Tibial artery (tissue), 4 donors: ENCODE results near the gene BEGAIN.

Experiments
- DNase-seq, 2 donors: peaks; one replicate each; pipeline ENCODE4 v3.0.0-alpha.2; 2019
- H3K27ac ChIP-seq, 2 donors: fragments of 200-600 bp; sonication (generic) in 1 of 2; 1 replicate in 1 of 2; 2 replicates in 1 of 2; pipeline ENCODE4 v1.5.1; 2018 to 2019; ENCODE audit warnings: mild to moderate bottlenecking in 1 of 2
- H3K27me3 ChIP-seq, 2 donors: fragments of 200-600 bp; sonication (generic) in 1 of 2; one replicate each; pipeline versions ENCODE4 v1.5.1 to v1.6.0; 2016 to 2019
- H3K36me3 ChIP-seq, 3 donors: fragments of 200-600 bp; sonication (generic) in 2 of 3; one replicate each; pipeline ENCODE4 v1.5.1; 2016 to 2019; ENCODE audit warnings: mild to moderate bottlenecking in 2 of 3
- H3K4me1 ChIP-seq, 4 donors: fragments of 200-600 bp; sonication (generic) in 2 of 4; 1 replicate in 3 of 4; 2 replicates in 1 of 4; pipeline ENCODE4 v1.5.1; 2016 to 2019
- H3K4me3 ChIP-seq, 2 donors: fragments of 200-600 bp; sonication (generic) in 1 of 2; 1 replicate in 1 of 2; 2 replicates in 1 of 2; pipeline ENCODE4 v1.5.1; 2018 to 2019; ENCODE audit warnings: mild to moderate bottlenecking in 2 of 2
- H3K9me3 ChIP-seq, 3 donors: fragments of 200-600 bp; sonication (generic) in 1 of 3; one replicate each; pipeline ENCODE4 v1.5.1; 2016 to 2019
- intact Hi-C: fragments of 100-400 bp; cut with DNase I; formaldehyde crosslinking; loops from one replicate; pipeline ENCODE4 v1.15.0; 2023; ENCODE audit warnings: low total_unique reads
- TF ChIP-seq, protein P1 (sequence below), 2 experiments: fragments of 200-600 bp in 1 of 2; fragments of 450-650 bp in 1 of 2; IDR thresholded peaks; one replicate each; pipeline ENCODE4 v1.5.1; 2017 to 2019; ENCODE audit warnings: antibody characterized with exemption in 2 of 2, mild to moderate bottlenecking in 1 of 2, moderate library complexity in 1 of 2

BEGAIN gene

DNA sequence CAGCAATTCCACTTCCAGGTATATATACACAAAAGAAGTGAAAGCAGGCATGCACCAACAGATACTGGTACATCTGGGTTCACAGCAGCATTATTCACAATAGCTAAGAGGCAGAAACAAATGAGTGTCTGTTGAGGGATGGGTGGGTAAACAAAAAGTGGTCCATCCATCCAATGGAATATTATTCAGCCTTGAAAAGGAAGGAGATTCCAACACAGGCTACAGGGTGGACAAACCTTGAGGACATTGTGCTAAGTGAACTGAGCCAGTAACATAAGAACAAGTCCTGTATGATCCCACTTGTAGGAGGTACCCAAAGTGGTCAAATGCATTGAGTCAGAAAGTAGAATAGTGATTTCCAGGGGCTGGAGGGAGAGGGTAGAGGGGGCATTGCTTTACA lies 27.6 kb upstream of the BEGAIN start:
- TF ChIP-seq, protein P1, sequence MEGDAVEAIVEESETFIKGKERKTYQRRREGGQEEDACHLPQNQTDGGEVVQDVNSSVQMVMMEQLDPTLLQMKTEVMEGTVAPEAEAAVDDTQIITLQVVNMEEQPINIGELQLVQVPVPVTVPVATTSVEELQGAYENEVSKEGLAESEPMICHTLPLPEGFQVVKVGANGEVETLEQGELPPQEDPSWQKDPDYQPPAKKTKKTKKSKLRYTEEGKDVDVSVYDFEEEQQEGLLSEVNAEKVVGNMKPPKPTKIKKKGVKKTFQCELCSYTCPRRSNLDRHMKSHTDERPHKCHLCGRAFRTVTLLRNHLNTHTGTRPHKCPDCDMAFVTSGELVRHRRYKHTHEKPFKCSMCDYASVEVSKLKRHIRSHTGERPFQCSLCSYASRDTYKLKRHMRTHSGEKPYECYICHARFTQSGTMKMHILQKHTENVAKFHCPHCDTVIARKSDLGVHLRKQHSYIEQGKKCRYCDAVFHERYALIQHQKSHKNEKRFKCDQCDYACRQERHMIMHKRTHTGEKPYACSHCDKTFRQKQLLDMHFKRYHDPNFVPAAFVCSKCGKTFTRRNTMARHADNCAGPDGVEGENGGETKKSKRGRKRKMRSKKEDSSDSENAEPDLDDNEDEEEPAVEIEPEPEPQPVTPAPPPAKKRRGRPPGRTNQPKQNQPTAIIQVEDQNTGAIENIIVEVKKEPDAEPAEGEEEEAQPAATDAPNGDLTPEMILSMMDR (IDR thresholded peaks at IDR 0.05), result no peak
- intact Hi-C loops, result no loop called here
- H3K27me3 ChIP-seq, result peaks cover 0 to 56% of the 10 kb centered on the region in 2 donors
- DNase-seq, result no peak
- H3K27ac ChIP-seq, result no peak overlapping the region
- H3K9me3 ChIP-seq, result no peaks in the 10 kb centered on the region
- H3K36me3 ChIP-seq, result no peaks in the 10 kb centered on the region
- H3K4me3 ChIP-seq, result no peak overlapping the region
- H3K4me1 ChIP-seq, result peaks cover 0 to 12% (median 5%) of the 10 kb centered on the region in 4 donors

DNA sequence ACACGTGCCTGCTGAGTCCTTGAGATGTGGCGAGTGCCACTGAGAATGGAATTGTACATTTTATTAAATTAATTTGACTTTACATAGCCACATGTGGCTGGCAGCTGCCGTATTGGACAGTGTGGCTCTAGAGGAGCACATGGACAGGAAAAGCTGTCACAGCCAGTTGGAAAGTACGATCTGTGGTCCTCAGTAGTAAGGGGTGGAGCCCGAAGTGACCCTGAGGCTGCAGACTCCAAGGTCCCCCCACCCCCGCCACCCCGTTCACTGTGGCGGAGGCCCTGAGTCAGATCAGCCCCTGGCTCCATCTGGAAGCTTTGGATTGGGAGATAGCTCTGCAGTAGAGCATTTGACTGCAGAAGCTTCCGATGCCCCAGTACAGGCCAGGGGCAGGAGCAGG lies 25.8 kb upstream of the BEGAIN start:
- H3K4me3 ChIP-seq, result no peak overlapping the region
- H3K27me3 ChIP-seq, result peaks cover 0 to 57% of the 10 kb centered on the region in 2 donors
- TF ChIP-seq, protein P1 (IDR thresholded peaks at IDR 0.05), result no peak
- no peaks in the 10 kb centered on the region for H3K9me3 ChIP-seq
- peaks cover 0 to 6% (median 2%) of the 10 kb centered on the region in 4 donors for H3K4me1 ChIP-seq
- H3K36me3 ChIP-seq, result no peaks in the 10 kb centered on the region
- DNase-seq, result peak in 1 of 2 donors; percentile 27
- intact Hi-C loops, result no loop called here
- no peak overlapping the region for H3K27ac ChIP-seq

DNA sequence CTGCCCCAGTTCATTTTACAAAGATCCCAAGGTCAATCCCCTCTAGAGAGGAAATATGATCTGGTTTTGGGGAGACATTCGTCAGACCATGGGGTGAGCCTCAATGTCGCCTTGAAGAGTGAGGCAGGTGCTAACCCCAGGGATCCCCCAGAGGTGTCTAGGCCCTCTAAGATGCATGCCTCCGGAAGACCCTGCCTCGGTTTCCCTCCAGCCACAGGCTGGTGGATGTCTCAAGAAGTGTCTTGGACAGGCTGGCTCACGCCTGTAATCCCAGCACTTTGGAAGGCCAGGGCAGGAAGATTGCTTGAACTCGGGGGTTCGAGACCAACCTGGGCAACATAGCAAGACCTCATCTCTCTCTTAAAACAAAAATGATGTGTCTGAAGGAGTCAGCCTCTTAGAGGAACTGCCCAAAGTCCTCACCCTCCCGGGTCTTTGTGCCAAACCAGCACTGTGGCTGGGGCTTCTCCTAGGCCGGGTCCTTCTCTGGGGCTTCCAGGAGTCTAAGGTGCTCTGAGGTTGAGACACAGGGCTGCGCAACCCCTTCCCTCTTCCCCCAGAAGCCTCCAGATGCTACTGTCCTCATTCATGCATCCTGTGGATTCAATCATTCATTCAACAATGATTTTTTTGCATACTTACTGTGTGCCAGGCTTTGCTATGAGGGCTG lies 24.7 kb upstream of the BEGAIN start:
- TF ChIP-seq, protein P1 (IDR thresholded peaks at IDR 0.05), result no peak
- intact Hi-C loops, result no loop called here
- DNase-seq, result peak in 1 of 2 donors; percentile 48
- Histone ChIP-seq H3K9me3 (no peaks in the 10 kb centered on the region), H3K27ac (no peak overlapping the region), H3K27me3 (peaks cover 0 to 58% of the 10 kb centered on the region in 2 donors), H3K4me1 (no peaks in the 10 kb centered on the region), H3K4me3 (no peak overlapping the region), H3K36me3 (no peaks in the 10 kb centered on the region)

DNA sequence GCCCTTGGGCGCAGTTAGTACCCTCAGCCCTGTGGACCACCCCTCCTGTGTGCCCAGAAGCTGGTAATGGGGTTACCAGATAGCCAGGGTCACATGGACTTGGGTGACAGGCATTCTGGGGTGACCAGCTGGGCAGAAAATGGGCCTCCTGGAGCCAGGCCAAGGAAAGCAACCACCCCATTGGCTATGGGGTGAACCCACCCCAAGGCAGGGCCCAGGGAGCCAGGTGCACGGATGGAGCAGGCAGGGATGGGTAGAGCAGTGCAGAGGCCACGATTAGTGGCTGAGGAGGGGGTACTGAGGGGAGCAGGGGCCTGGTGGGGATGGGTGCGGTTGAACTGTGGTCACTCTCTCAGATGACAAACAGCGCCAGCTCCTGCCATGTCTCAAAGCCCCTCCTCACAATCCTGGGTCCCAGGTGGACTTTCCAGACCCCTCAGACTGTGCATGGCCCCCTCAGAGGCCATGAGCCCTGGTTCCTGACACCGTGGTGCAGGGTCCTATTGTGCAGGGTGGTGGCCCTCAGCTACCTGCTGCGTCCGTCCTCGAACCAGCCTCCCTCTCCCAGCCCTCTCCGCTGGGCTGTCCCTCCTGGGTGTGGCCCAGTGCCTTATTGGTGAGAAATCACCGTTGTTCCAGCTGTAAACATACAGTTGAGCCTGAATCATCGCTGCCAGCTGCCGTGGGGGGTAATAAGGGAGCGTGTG lies 23.4 kb upstream of the BEGAIN start:
- intact Hi-C loops, result no loop called here
- no peak overlapping the region for H3K4me3 ChIP-seq
- no peaks in the 10 kb centered on the region for H3K4me1 ChIP-seq
- TF ChIP-seq, protein P1 (IDR thresholded peaks at IDR 0.05), result no peak
- H3K36me3 ChIP-seq, result no peaks in the 10 kb centered on the region
- DNase-seq, result peak in 1 of 2 donors; percentile 43
- peaks cover 0 to 59% of the 10 kb centered on the region in 2 donors for H3K27me3 ChIP-seq
- no peaks in the 10 kb centered on the region for H3K9me3 ChIP-seq
- H3K27ac ChIP-seq, result no peak overlapping the region

DNA sequence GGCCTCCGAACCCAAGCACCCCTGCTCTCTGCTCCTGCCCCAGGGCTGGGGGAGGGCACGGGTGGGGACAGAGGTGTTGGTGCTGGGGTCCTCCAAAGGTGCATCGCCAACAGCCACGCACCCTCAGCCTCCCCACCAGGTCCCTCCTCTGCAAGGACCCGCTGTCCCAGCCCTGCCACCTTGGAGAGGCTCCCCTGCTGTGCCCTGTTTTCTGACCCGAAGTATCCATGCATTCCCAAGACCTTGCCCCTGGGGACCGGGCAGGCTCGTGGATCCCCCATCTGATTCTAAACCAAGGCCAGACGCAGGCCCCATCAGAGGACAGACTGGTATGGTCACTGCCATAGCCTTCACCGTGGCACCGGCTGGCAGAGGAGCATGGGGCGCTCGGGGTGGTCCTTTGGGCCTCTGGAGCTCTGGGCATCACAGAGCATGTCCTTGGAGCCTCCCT lies 22.7 kb upstream of the BEGAIN start:
- H3K4me3 ChIP-seq, result no peak overlapping the region
- H3K4me1 ChIP-seq, result no peaks in the 10 kb centered on the region
- no peaks in the 10 kb centered on the region for H3K9me3 ChIP-seq
- TF ChIP-seq, protein P1 (IDR thresholded peaks at IDR 0.05), result no peak
- H3K36me3 ChIP-seq, result no peaks in the 10 kb centered on the region
- DNase-seq, result peak in 1 of 2 donors; percentile 49
- H3K27ac ChIP-seq, result no peak overlapping the region
- intact Hi-C loops, result no loop called here
- H3K27me3 ChIP-seq, result peaks cover 0 to 62% of the 10 kb centered on the region in 2 donors
